ENCODE measurements around the gene SYNC. TPM values are rescaled to one million over a fixed set of nuclear protein-coding genes. Genes with fewer than 3 reads are reported as not detected.

SYNC gene
- 67.1 and 136 TPM in 2 replicates for total RNA-seq

DNA sequence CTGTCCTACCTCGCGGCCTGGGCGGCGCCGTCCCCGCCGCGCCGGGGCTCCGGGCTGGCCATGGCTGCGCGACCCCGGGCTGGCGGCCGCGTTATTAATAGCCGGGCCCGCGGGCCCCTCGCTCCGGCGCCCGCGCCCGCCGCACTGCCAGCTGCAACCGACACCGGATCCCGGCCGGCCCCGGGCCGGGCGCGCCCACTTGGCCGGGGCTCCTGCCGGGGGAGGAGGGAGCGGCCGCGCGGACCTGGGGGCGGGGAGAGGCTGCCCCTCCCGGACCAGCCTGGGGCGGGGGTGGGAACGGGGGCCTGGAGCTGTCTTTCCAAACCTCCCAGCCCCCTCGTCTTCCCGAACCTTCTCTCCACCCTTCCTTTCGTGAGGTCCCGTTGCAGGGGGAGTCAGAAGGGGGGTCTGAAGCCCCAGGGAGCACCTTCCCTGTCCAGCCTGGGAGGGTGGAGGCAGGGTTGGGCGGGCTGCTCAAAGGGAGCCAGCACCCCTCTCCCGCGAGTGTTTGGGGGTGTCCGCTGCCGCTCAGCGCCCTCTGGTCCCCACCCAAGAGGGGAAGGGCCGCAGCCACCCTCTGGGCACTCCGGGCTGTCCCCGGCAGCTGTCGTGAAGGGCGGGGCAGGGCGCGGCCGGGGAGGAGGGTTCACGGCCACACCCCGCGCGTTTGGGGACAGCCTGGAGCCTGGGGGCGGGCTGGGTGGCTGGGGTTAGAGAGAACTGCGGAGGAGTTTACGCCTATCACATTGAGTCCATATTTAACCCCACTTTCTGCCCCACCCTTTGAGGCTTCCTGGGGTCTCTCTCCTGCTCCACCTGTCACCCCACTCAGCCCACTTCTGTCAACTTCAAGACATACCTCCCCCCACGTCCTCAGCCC is at the start of gene SYNC:
SYNC (minus strand) TSS at position 172 of the 880 bp plus-strand sequence; CDS start at position 62, 110 bp downstream.

DNA sequence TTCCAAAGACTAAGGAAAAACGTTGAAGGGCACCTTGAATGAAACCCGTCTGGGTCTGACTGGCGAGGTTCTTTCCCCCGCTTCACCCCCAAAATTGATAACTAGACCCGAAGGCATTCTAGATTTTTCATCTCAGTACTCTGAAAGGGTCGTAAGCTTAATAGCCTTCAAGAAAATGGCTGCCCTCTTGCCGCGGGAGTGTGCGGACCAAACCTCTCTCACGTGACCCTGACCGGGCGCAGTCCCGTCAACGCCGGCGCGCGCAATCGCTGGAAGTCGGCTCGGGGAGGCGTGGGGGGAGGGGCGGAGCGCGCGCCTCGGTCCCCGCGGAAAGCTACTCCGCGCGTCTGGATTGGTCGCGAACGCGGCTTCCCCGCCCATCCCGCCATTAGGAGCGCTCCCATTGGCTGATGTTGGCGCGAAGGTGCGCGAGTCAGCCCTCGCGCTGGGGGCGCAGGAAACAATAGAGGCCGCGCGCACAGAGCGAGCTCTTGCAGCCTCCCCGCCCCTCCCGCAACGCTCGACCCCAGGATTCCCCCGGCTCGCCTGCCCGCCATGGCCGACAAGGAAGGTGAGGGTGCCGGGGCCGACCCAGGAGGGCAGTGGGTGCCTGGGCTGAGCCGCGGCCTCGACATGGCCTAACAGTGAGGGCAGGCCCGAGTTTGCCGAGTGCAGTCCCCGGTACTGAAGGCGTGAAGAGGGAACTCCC is 51.7 kb downstream of the SYNC start, which contains the start of gene RBBP4:
RBBP4 (plus strand) TSS at position 457 of the 709 bp plus-strand sequence; CDS start at position 556, 99 bp downstream.

DNA sequence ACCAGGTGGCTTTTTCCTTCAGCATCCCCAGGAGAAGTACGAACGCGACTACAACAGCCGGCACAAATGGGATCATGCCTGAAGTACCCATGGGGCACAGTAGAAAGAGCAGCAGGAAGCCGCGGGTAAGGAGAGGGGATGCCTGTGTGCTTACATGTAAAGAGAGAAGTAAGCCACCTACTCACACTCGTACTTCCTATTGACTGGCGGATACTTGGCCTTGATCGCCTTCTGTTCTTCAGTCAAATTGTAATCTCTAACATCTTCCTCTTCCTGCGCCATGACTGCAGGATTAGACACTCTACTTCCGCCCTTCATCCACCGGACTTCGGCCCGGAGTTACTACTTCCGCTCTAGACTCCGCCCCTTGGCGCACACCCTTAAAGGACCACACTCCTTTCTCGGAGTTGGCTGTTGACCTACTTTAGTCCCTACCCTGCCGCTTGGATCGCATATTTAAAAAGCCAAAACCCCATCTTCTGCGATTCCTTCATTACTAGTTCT is 52.3 kb downstream of the SYNC start, which contains the start of gene ZBTB8OS:
ZBTB8OS (minus strand) TSS at position 303 of the 504 bp plus-strand sequence; CDS start at position 282, 21 bp downstream.

Other genes with a start within 250 kb of the SYNC start
- not detected in 2 replicates for gene ZBTB8B, start 237.7 kb downstream of the SYNC start, total RNA-seq
- 7.1 and 9.2 TPM in 2 replicates for gene ZBTB8A, start 163.3 kb downstream of the SYNC start, total RNA-seq
- gene ZBTB8OS, start 52.2 kb downstream of the SYNC start, total RNA-seq: 29.9 and 40.6 TPM in 2 replicates
- 99.9 and 130 TPM in 2 replicates for gene RBBP4, start 51.6 kb downstream of the SYNC start, total RNA-seq
- 139 and 154 TPM in 2 replicates for gene YARS1, start 114.6 kb upstream of the SYNC start, total RNA-seq
- gene S100PBP, start 114.9 kb upstream of the SYNC start, total RNA-seq: 29.9 and 70.5 TPM in 2 replicates
- gene FNDC5, start 168.1 kb upstream of the SYNC start, total RNA-seq: 0.87 and 3.6 TPM in 2 replicates
- gene HPCA, start 183.7 kb upstream of the SYNC start, total RNA-seq: not detected in 2 replicates
- 36.7 and 59.0 TPM in 2 replicates for gene TMEM54, start 198.6 kb upstream of the SYNC start, total RNA-seq

Data from smooth muscle cell of trachea (primary cell).